HG03175 (cell line): ENCODE measurements around the gene PLXNA4.
"Not testable (repeated sequence)": the region's sequence is repeated elsewhere in the genome, so short reads cannot be mapped to it uniquely, and the experiment has no call there.

Source experiments
- ATAC-seq: cut with Tn5 transposase; IDR thresholded peaks from one replicate; pipeline ENCODE4 v1.9.1; 2021; ENCODE audit warnings: mild to moderate bottlenecking, moderate library complexity; ENCODE audit not compliant: unreplicated experiment

PLXNA4 gene

GRCh38 chr7:132187869-132188789, 388.1 kb downstream of the PLXNA4 start:
- ATAC-seq, result no peak

- ATAC-seq, result no peak
Measured at GRCh38 chr7:132187391-132187790, 388.9 kb downstream of the PLXNA4 start.

- no peak for ATAC-seq
Measured at GRCh38 chr7:132185150-132185549, 391.1 kb downstream of the PLXNA4 start.

GRCh38 chr7:132183781-132184380, 392.4 kb downstream of the PLXNA4 start:
- no peak for ATAC-seq

- ATAC-seq, result no peak
Measured at GRCh38 chr7:132182992-132183391, 393.3 kb downstream of the PLXNA4 start.

- ATAC-seq, result no peak
Measured at GRCh38 chr7:132181946-132182685, 394.2 kb downstream of the PLXNA4 start.

- ATAC-seq, result no peak
Measured at GRCh38 chr7:132181371-132181770, 394.9 kb downstream of the PLXNA4 start.

GRCh38 chr7:132180481-132180880, 395.8 kb downstream of the PLXNA4 start:
- ATAC-seq, result no peak

- ATAC-seq, result no peak
Measured at GRCh38 chr7:132179681-132180080, 396.6 kb downstream of the PLXNA4 start.

GRCh38 chr7:132179080-132179430, 397.2 kb downstream of the PLXNA4 start:
- no peak for ATAC-seq

GRCh38 chr7:132178402-132179079, 397.7 kb downstream of the PLXNA4 start:
- ATAC-seq, result not testable (repeated sequence)

GRCh38 chr7:132177708-132178401, 398.4 kb downstream of the PLXNA4 start:
- no peak for ATAC-seq

GRCh38 chr7:132176719-132177118, 399.6 kb downstream of the PLXNA4 start:
- no peak for ATAC-seq

- no peak for ATAC-seq
Measured at GRCh38 chr7:132171130-132171576, 405.1 kb downstream of the PLXNA4 start.

GRCh38 chr7:132169730-132170129, 406.5 kb downstream of the PLXNA4 start:
- no peak for ATAC-seq

GRCh38 chr7:132168239-132168638, 408.0 kb downstream of the PLXNA4 start:
- ATAC-seq, result no peak

GRCh38 chr7:132165695-132166094, 410.6 kb downstream of the PLXNA4 start:
- ATAC-seq, result not testable (repeated sequence)

GRCh38 chr7:132164558-132165125, 411.6 kb downstream of the PLXNA4 start:
- no peak for ATAC-seq

- no peak for ATAC-seq
Measured at GRCh38 chr7:132162556-132163144, 413.6 kb downstream of the PLXNA4 start.

GRCh38 chr7:132161976-132162375, 414.3 kb downstream of the PLXNA4 start:
- no peak for ATAC-seq
